H1 (cell line): ENCODE results near the gene GSTA3. TPM values are rescaled to one million over a fixed set of nuclear protein-coding genes. Genes with fewer than 3 reads are reported as not detected.
A peak's percentile ranks its signal among the peaks of the same experiment; 100 is the strongest.

Source experiments
- CTCF ChIA-PET: fragments of 300-600 bp; sonication (Branson Sonifier 250); formaldehyde crosslinking; loops from one replicate; lab custom pipeline; 2021; ENCODE audit not compliant: partially characterized antibody; lab: Charles Lee
- POLR2A ChIA-PET: fragments of 300-600 bp; sonication (Branson Sonifier 250); formaldehyde crosslinking; loops from one replicate; lab custom pipeline; 2021; ENCODE audit warnings: inconsistent platforms; ENCODE audit not compliant: partially characterized antibody; lab: Charles Lee
- DNase-seq, 2 experiments: peaks; one replicate each; pipeline versions ENCODE4 v3.0.0 to v3.0.0-alpha.2; 2010 to 2022; ENCODE audit warnings: low spot score in 2 of 2, low read depth in 1 of 2, mixed read lengths in 1 of 2
- FAIRE-seq: peaks from 2 replicates; lab custom pipeline; 2011; peaks lifted over from hg19 to GRCh38; lab: Jason Lieb, UNC
- H2AFZ ChIP-seq: 2 replicates; pipeline ENCODE4 v1.8.1; 2012; ENCODE audit warnings: low read length, inconsistent platforms
- H2AK5ac ChIP-seq: 2 replicates; pipeline ENCODE4 v1.6.1; 2013; ENCODE audit warnings: low read depth, low read length
- H2BK120ac ChIP-seq: replicated peaks from 2 replicates; pipeline ENCODE3; 2013; ENCODE audit warnings: low read depth, low read length, inconsistent platforms
- H2BK12ac ChIP-seq: 2 replicates; pipeline ENCODE4 v1.6.1; 2013; ENCODE audit warnings: low read depth, low read length
- H2BK15ac ChIP-seq: 2 replicates; pipeline ENCODE4 v1.6.1; 2013; ENCODE audit warnings: low read length
- H2BK20ac ChIP-seq: 2 replicates; pipeline ENCODE4 v1.6.1; 2013; ENCODE audit warnings: low read length
- H2BK5ac ChIP-seq: 2 replicates; pipeline ENCODE4 v1.6.1; 2013; ENCODE audit warnings: low read depth, low read length
- H3K14ac ChIP-seq: 2 replicates; pipeline ENCODE4 v1.6.1; 2013; ENCODE audit warnings: inconsistent platforms; ENCODE audit not compliant: insufficient read length
- H3K18ac ChIP-seq: 2 replicates; pipeline ENCODE4 v1.6.1; 2013; ENCODE audit warnings: low read length; ENCODE audit errors: extremely low read depth
- H3K23ac ChIP-seq: 2 replicates; pipeline ENCODE4 v1.6.1; 2013; ENCODE audit warnings: inconsistent platforms; ENCODE audit not compliant: insufficient read length
- H3K23me2 ChIP-seq: 2 replicates; pipeline ENCODE4 v1.6.1; 2013; ENCODE audit warnings: low read depth, low read length
- H3K27ac ChIP-seq: 2 replicates; pipeline ENCODE4 v1.6.1; 2011; ENCODE audit warnings: low read depth, low read length, inconsistent platforms
- H3K27me3 ChIP-seq, 4 experiments: replicated peaks in 1 of 4; 1 replicate in 1 of 4; 2 replicates in 3 of 4; pipeline versions ENCODE4 v1.6.1 to v1.8.1; 2011 to 2013; ENCODE audit warnings: low read length in 3 of 4, mild to moderate bottlenecking in 3 of 4, inconsistent platforms in 2 of 4, mixed read lengths in 2 of 4, moderate library complexity in 1 of 4; ENCODE audit not compliant: control insufficient read depth in 3 of 4, insufficient read depth in 3 of 4; ENCODE audit errors: extremely low read depth in 1 of 4
- H3K36me3 ChIP-seq, 4 experiments: 2 replicates each; pipeline versions ENCODE4 v1.6.1 to v1.8.1; 2011 to 2013; ENCODE audit warnings: mild to moderate bottlenecking in 4 of 4, low read length in 3 of 4, moderate library complexity in 2 of 4, control low read depth in 1 of 4, inconsistent platforms in 1 of 4; ENCODE audit not compliant: insufficient read depth in 4 of 4, control insufficient read depth in 2 of 4
- H3K4ac ChIP-seq: replicated peaks from 2 replicates; pipeline ENCODE3; 2013; ENCODE audit warnings: low read length, low read depth, mixed read lengths, inconsistent platforms; ENCODE audit not compliant: insufficient read length
- H3K4me1 ChIP-seq, 4 experiments: replicated peaks in 1 of 4; 1 replicate in 1 of 4; 2 replicates in 3 of 4; pipeline versions ENCODE4 v1.6.1 to v1.8.1; 2011 to 2013; ENCODE audit warnings: low read length in 3 of 4, inconsistent platforms in 2 of 4, mixed read lengths in 1 of 4; ENCODE audit not compliant: insufficient read depth in 4 of 4, control insufficient read depth in 3 of 4
- H3K4me2 ChIP-seq, 2 experiments: 2 replicates each; pipeline versions ENCODE4 v1.6.1 to v1.8.1; 2011 to 2013; ENCODE audit warnings: low read depth in 2 of 2, low read length in 2 of 2, control low read depth in 1 of 2, inconsistent platforms in 1 of 2, mild to moderate bottlenecking in 1 of 2; ENCODE audit not compliant: insufficient read depth in 1 of 2
- H3K4me3 ChIP-seq, 4 experiments: fragments of 200-600, 300-600 bp in 1 of 4; sonication (generic), shearing (Covaris generic), sonication (Bioruptor Twin) in 1 of 4; 2 replicates each; pipeline versions ENCODE4 v1.5.1 to v1.8.1; 2011 to 2016; ENCODE audit warnings: low read length in 4 of 4, low read depth in 3 of 4, control low read depth in 2 of 4, inconsistent platforms in 2 of 4, mild to moderate bottlenecking in 2 of 4, mixed read lengths in 1 of 4, moderate library complexity in 1 of 4; ENCODE audit not compliant: insufficient read depth in 2 of 4; ENCODE audit errors: extremely low read depth in 1 of 4
- H3K56ac ChIP-seq: replicated peaks from 2 replicates; pipeline ENCODE3; 2013; ENCODE audit warnings: low read depth, mild to moderate bottlenecking, mixed read lengths, low read length, inconsistent platforms; ENCODE audit not compliant: insufficient read length
- H3K79me1 ChIP-seq: 2 replicates; pipeline ENCODE4 v1.6.1; 2013; ENCODE audit warnings: low read depth, low read length, control low read depth
- H3K79me2 ChIP-seq, 2 experiments: 2 replicates each; pipeline versions ENCODE4 v1.6.1 to v1.8.1; 2012 to 2013; ENCODE audit warnings: low read length in 2 of 2, mild to moderate bottlenecking in 2 of 2, inconsistent platforms in 1 of 2; ENCODE audit not compliant: insufficient read depth in 2 of 2, control insufficient read depth in 1 of 2
- H3K9ac ChIP-seq, 4 experiments: replicated peaks in 1 of 4; 1 replicate in 1 of 4; 2 replicates in 3 of 4; pipeline versions ENCODE4 v1.6.1 to v1.8.1; 2011 to 2013; ENCODE audit warnings: low read depth in 3 of 4, low read length in 3 of 4, control low read depth in 2 of 4, mild to moderate bottlenecking in 2 of 4, moderate library complexity in 2 of 4, inconsistent platforms in 1 of 4; ENCODE audit errors: extremely low read depth in 1 of 4
- H3K9me3 ChIP-seq, 2 experiments: 2 replicates each; pipeline versions ENCODE4 v1.6.1 to v1.8.1; 2012 to 2013; ENCODE audit warnings: mild to moderate bottlenecking in 2 of 2, moderate library complexity in 2 of 2, control low read depth in 1 of 2, inconsistent platforms in 1 of 2, low read depth in 1 of 2, low read length in 1 of 2, mixed read lengths in 1 of 2; ENCODE audit not compliant: insufficient read depth in 2 of 2
- H4K20me1 ChIP-seq, 2 experiments: replicated peaks in 1 of 2; 2 replicates each; pipeline versions ENCODE3 to v1.8.1; 2011 to 2013; ENCODE audit warnings: inconsistent platforms in 2 of 2, low read length in 2 of 2, mild to moderate bottlenecking in 1 of 2; ENCODE audit not compliant: insufficient read depth in 2 of 2, control insufficient read depth in 1 of 2
- H4K5ac ChIP-seq: 2 replicates; pipeline ENCODE4 v1.6.1; 2013; ENCODE audit warnings: low read length, low read depth, mixed read lengths, inconsistent platforms; ENCODE audit not compliant: insufficient read length
- H4K8ac ChIP-seq: 2 replicates; pipeline ENCODE4 v1.8.0; 2013; ENCODE audit warnings: mild to moderate bottlenecking, moderate library complexity, low read length, inconsistent platforms; ENCODE audit not compliant: insufficient read depth; ENCODE audit errors: extremely low read depth
- H4K91ac ChIP-seq: replicated peaks from 2 replicates; pipeline ENCODE3; 2013; ENCODE audit warnings: low read length, mixed read lengths, inconsistent platforms; ENCODE audit not compliant: insufficient read length
- ASH2L ChIP-seq: fragments of 200-600, 300-600 bp; sonication (generic); IDR thresholded peaks from one replicate; pipeline ENCODE4 v1.7.1; 2017; ENCODE audit warnings: low read length
- BCL11A ChIP-seq, 2 experiments: IDR thresholded peaks; one replicate each; pipeline ENCODE4 v1.6.1; 2011; ENCODE audit warnings: low read depth in 2 of 2, low read length in 2 of 2, mild to moderate bottlenecking in 2 of 2
- CREB1 ChIP-seq: IDR thresholded peaks from 2 replicates; pipeline ENCODE4 v1.6.1; 2012; ENCODE audit warnings: inconsistent platforms
- CTBP2 ChIP-seq: IDR thresholded peaks from 2 replicates; pipeline ENCODE4 v1.7.0; 2011; ENCODE audit warnings: borderline replicate concordance, mild to moderate bottlenecking, moderate library complexity, mixed read lengths, low read length; ENCODE audit not compliant: insufficient read depth, insufficient read length
- E2F6 ChIP-seq: IDR thresholded peaks from 2 replicates; pipeline ENCODE4 v1.6.1; 2012; ENCODE audit warnings: inconsistent platforms
- EZH2 ChIP-seq: fragments of 200-600 bp; sonication (generic); IDR thresholded peaks from 2 replicates; pipeline ENCODE4 v1.7.1; 2012; ENCODE audit warnings: low read depth, mild to moderate bottlenecking, moderate library complexity, low read length, inconsistent platforms; ENCODE audit not compliant: severe bottlenecking
- POU5F1 ChIP-seq: IDR thresholded peaks from 2 replicates; pipeline ENCODE4 v1.6.1; 2011; ENCODE audit warnings: low read depth, mild to moderate bottlenecking, low read length, moderate library complexity
- SIX5 ChIP-seq: IDR thresholded peaks from 2 replicates; pipeline ENCODE4 v1.6.1; 2011; ENCODE audit warnings: mild to moderate bottlenecking, low read depth, low read length
- SP2 ChIP-seq: IDR thresholded peaks from 2 replicates; pipeline ENCODE4 v1.6.1; 2012; ENCODE audit warnings: mild to moderate bottlenecking, low read length, inconsistent platforms
- TAF1 ChIP-seq: IDR thresholded peaks from 2 replicates; pipeline ENCODE4 v1.6.1; 2011; ENCODE audit warnings: mild to moderate bottlenecking, low read depth, low read length
- WGBS, 2 experiments: shearing (Covaris generic) in 1 of 2; methylation state at CpG; one replicate each; pipeline versions ENCODE4 v1.1.6 to v1.1.7; 2013 to 2015; ENCODE audit warnings: low lambda C conversion rate in 2 of 2, mixed read lengths in 2 of 2, inconsistent platforms in 1 of 2, low coverage in 1 of 2, missing lambda C conversion rate in 1 of 2; ENCODE audit not compliant: insufficient replicate concordance in 2 of 2, insufficient coverage in 1 of 2, insufficient read length in 1 of 2; ENCODE audit errors: extremely low coverage in 1 of 2, missing lambda C conversion rate in 1 of 2; 5-methylcytosine and 5-hydroxymethylcytosine counted together
- polyA plus RNA-seq, 7 experiments: library from polyadenylated mRNA; depleted of rRNA in 3 of 7; stranded (reverse) in 5 of 7; unstranded in 2 of 7; fragments of >200 nt in 5 of 7; fragments of 200-250 nt in 2 of 7; gene quantifications; 1 replicate in 5 of 7; 2 replicates in 1 of 7; 4 replicates in 1 of 7; pipeline versions ENCODE4 v1.2.1 to v1.2.3, GENCODE V29; 2011 to 2013; ENCODE audit warnings: missing spikeins in 2 of 7, mixed read lengths in 2 of 7
- total RNA-seq: library from RNA; stranded (reverse); fragmentation: NEBNext Ultra II Directional; extraction: Animal tissue kit (Norgen Biotek cat#: 25700); gene quantifications from 2 replicates; pipeline ENCODE4 v1.2.1, GENCODE V29; 2021

GSTA3 gene
- total and polyA plus RNA-seq, 2 of the 8 experiments (the other 6 are each of a cell fraction or from before 2014, with no cell fraction given) = not detected

- no peak overlapping the region for H3K4me2 ChIP-seq
- H3K4me1 ChIP-seq = no peaks in the 10 kb centered on the region
- no peak overlapping the region for H3K4ac ChIP-seq
- H3K9ac ChIP-seq = no peak overlapping the region
- H3K79me2 ChIP-seq = no peaks in the 10 kb centered on the region
- H3K23ac ChIP-seq = no peak overlapping the region
- no peak overlapping the region for H2BK5ac ChIP-seq
- 84% methylated on average over 4 of the region's 4 CpGs; no CpG with 5 or more reads in 1 of the 2 experiments for WGBS, 2 experiments
- ChIA-PET POLR2A (no interaction called here), CTCF (no interaction called here)
- no peak overlapping the region for H3K14ac ChIP-seq
- FAIRE-seq (peak; percentile 7), DNase-seq (no peak)
- no peaks in the 10 kb centered on the region for H3K79me1 ChIP-seq
- H3K4me3 ChIP-seq = no peak overlapping the region
- no peak overlapping the region for H3K27ac ChIP-seq
- H2BK120ac ChIP-seq = no peak overlapping the region
- no peak overlapping the region for H3K56ac ChIP-seq
- no peak overlapping the region for H2BK12ac ChIP-seq
- no peak overlapping the region for H4K8ac ChIP-seq
- H2BK15ac ChIP-seq = no peak overlapping the region
- H3K27me3 ChIP-seq = no peaks in the 10 kb centered on the region
- no peak overlapping the region for H2BK20ac ChIP-seq
- H4K5ac ChIP-seq = no peak overlapping the region
- H3K9me3 ChIP-seq = no peaks in the 10 kb centered on the region
- no peak overlapping the region for H3K18ac ChIP-seq
- H4K20me1 ChIP-seq = no peaks in the 10 kb centered on the region
- H3K36me3 ChIP-seq = no peaks in the 10 kb centered on the region
- TF ChIP-seq BCL11A (IDR thresholded peaks at IDR 0.05; ENCODE audit: low read depth in 2 of 2, low read length in 2 of 2) (no peak), POU5F1 (no peak), SP2 (no peak), EZH2 (no peak), TAF1 (no peak), ASH2L (no peak), E2F6 (no peak), SIX5 (no peak), CREB1 (no peak), CTBP2 (no peak)
- H4K91ac ChIP-seq = no peak overlapping the region
- no peaks in the 10 kb centered on the region for H3K23me2 ChIP-seq
- no peak overlapping the region for H2AK5ac ChIP-seq
- H2AFZ ChIP-seq = no peak overlapping the region
These were observed 593 bp upstream of the GSTA3 start for GRCh38 chr6:52910091-52910490.
